Endothelial cell (in vitro differentiated cells): Measurements from ENCODE around the gene SLC26A5. TPM values are rescaled to one million over a fixed set of nuclear protein-coding genes. Genes with fewer than 3 reads are reported as not detected.
"Not testable (repeated sequence)": the region's sequence is repeated elsewhere in the genome, so short reads cannot be mapped to it uniquely, and the experiment has no call there.

Experiments used
- DNase-seq: peaks from one replicate; pipeline ENCODE4 v3.0.0; 2021; ENCODE audit warnings: low spot score
- H3K27ac Mint-ChIP-seq: one replicate; pipeline ENCODE4 v1.8.0; 2021; ENCODE audit warnings: mixed read lengths, inconsistent platforms; ENCODE audit not compliant: unreplicated experiment
- H3K27me3 Mint-ChIP-seq: one replicate; pipeline ENCODE4 v1.8.0; 2021; ENCODE audit warnings: mild to moderate bottlenecking, moderate library complexity, mixed read lengths, inconsistent platforms; ENCODE audit not compliant: unreplicated experiment
- H3K36me3 Mint-ChIP-seq: one replicate; pipeline ENCODE4 v1.8.0; 2021; ENCODE audit warnings: mild to moderate bottlenecking, low read depth, mixed read lengths, inconsistent platforms; ENCODE audit not compliant: unreplicated experiment
- H3K4me1 Mint-ChIP-seq: one replicate; pipeline ENCODE4 v1.8.0; 2021; ENCODE audit warnings: mild to moderate bottlenecking, mixed read lengths, inconsistent platforms; ENCODE audit not compliant: unreplicated experiment
- H3K4me3 Mint-ChIP-seq: one replicate; pipeline ENCODE4 v1.8.0; 2021; ENCODE audit warnings: mild to moderate bottlenecking, mixed read lengths, inconsistent platforms; ENCODE audit not compliant: unreplicated experiment
- H3K9me3 Mint-ChIP-seq: one replicate; pipeline ENCODE4 v1.8.0; 2021; ENCODE audit warnings: mixed read lengths, inconsistent platforms; ENCODE audit not compliant: unreplicated experiment
- CTCF ChIP-seq: fragments of 200-600 bp; sonication (generic); IDR thresholded peaks from one replicate; pipeline ENCODE4 v1.5.0; 2021; ENCODE audit warnings: antibody characterized with exemption; ENCODE audit not compliant: unreplicated experiment
- total RNA-seq: library from RNA; stranded (reverse); fragmentation: NEBNext Ultra II Directional; extraction: Animal tissue kit (Norgen Biotek cat#: 25700); gene quantifications from one replicate; pipeline ENCODE4 v1.2.1, GENCODE V29; 2021; ENCODE audit not compliant: unreplicated experiment

The SLC26A5 gene
- total RNA-seq, 1 donor from 2014 or later: 3.0 TPM

GRCh38 chr7:103423467-103424179 lies 22.4 kb downstream of the SLC26A5 start:
- Mint-ChIP-seq H3K4me3 (no peak overlapping the region), H3K9me3 (no peaks in the 10 kb centered on the region), H3K27ac (no peak overlapping the region), H3K4me1 (no peaks in the 10 kb centered on the region), H3K27me3 (no peaks in the 10 kb centered on the region), H3K36me3 (peaks cover 4% of the 10 kb centered on the region)
- no peak for DNase-seq
- TF ChIP-seq CTCF: no peak

- Mint-ChIP-seq H3K4me3 (no peak overlapping the region), H3K9me3 (no peaks in the 10 kb centered on the region), H3K36me3 (peaks cover 4% of the 10 kb centered on the region), H3K4me1 (no peaks in the 10 kb centered on the region), H3K27ac (no peak overlapping the region), H3K27me3 (no peaks in the 10 kb centered on the region)
- no peak for TF ChIP-seq CTCF
- no peak for DNase-seq
Measured at GRCh38 chr7:103420857-103421384, 25.1 kb downstream of the SLC26A5 start.

GRCh38 chr7:103418241-103418640 lies 27.8 kb downstream of the SLC26A5 start:
- Mint-ChIP-seq H3K36me3 (peaks cover 4% of the 10 kb centered on the region), H3K9me3 (no peaks in the 10 kb centered on the region), H3K27me3 (no peaks in the 10 kb centered on the region), H3K4me3 (no peak overlapping the region), H3K27ac (no peak overlapping the region), H3K4me1 (no peaks in the 10 kb centered on the region)
- TF ChIP-seq CTCF: no peak
- DNase-seq: no peak

GRCh38 chr7:103413407-103413806 lies 32.6 kb downstream of the SLC26A5 start:
- H3K4me3 Mint-ChIP-seq: no peak overlapping the region
- H3K4me1 Mint-ChIP-seq: no peaks in the 10 kb centered on the region
- no peaks in the 10 kb centered on the region for H3K36me3 Mint-ChIP-seq
- no peaks in the 10 kb centered on the region for H3K27me3 Mint-ChIP-seq
- H3K9me3 Mint-ChIP-seq: no peaks in the 10 kb centered on the region
- TF ChIP-seq CTCF: no peak
- no peak for DNase-seq
- no peak overlapping the region for H3K27ac Mint-ChIP-seq

- H3K27me3 Mint-ChIP-seq: no peaks in the 10 kb centered on the region
- H3K36me3 Mint-ChIP-seq: no peaks in the 10 kb centered on the region
- TF ChIP-seq CTCF: no peak
- DNase-seq: no peak
- no peaks in the 10 kb centered on the region for H3K4me1 Mint-ChIP-seq
- H3K27ac Mint-ChIP-seq: no peak overlapping the region
- H3K4me3 Mint-ChIP-seq: no peak overlapping the region
- no peaks in the 10 kb centered on the region for H3K9me3 Mint-ChIP-seq
Measured at GRCh38 chr7:103412151-103412550, 33.9 kb downstream of the SLC26A5 start.

GRCh38 chr7:103405789-103406613 lies 40.0 kb downstream of the SLC26A5 start:
- H3K27me3 Mint-ChIP-seq, H3K9me3 Mint-ChIP-seq, H3K4me1 Mint-ChIP-seq, DNase-seq, H3K4me3 Mint-ChIP-seq, H3K36me3 Mint-ChIP-seq, H3K27ac Mint-ChIP-seq: not testable (repeated sequence)

GRCh38 chr7:103399687-103400086 lies 46.3 kb downstream of the SLC26A5 start:
- not testable (repeated sequence) for H3K4me3 Mint-ChIP-seq, H3K4me1 Mint-ChIP-seq, H3K9me3 Mint-ChIP-seq, H3K27ac Mint-ChIP-seq, DNase-seq, H3K36me3 Mint-ChIP-seq, H3K27me3 Mint-ChIP-seq
